Brain microvascular endothelial cell (primary cell): ENCODE measurements around the gene SYVN1.

ENCODE experiments used
- DNase-seq: peaks from one replicate; pipeline ENCODE4 v3.0.0-alpha.2; 2020
- H3K27ac ChIP-seq: fragments of 250-450 bp; sonication (Bioruptor Pico); 2 replicates; pipeline ENCODE4 v1.5.1; 2020; ENCODE audit warnings: mild to moderate bottlenecking, moderate library complexity
- H3K27me3 ChIP-seq: fragments of 250-450 bp; sonication (Bioruptor Pico); replicated peaks from 2 replicates; pipeline ENCODE4 v1.5.1; 2020; ENCODE audit warnings: mild to moderate bottlenecking
- H3K36me3 ChIP-seq: fragments of 250-450 bp; sonication (Bioruptor Pico); replicated peaks from 2 replicates; pipeline ENCODE4 v1.5.1; 2020; ENCODE audit warnings: mild to moderate bottlenecking
- H3K4me3 ChIP-seq: 2 replicates; pipeline ENCODE4 v1.5.1; 2011; ENCODE audit warnings: low read depth, mild to moderate bottlenecking, control low read depth, low read length, moderate library complexity
- in situ Hi-C: cut with HindIII; loops from 2 replicates; pipeline ENCODE4 v1.10.0; 2017; ENCODE audit warnings: low sequenced_read_pairs, low pct_ligation_motif_present
- TF ChIP-seq, protein P1 (sequence below): IDR thresholded peaks from 2 replicates; pipeline ENCODE4 v1.5.1; 2011; ENCODE audit warnings: low read depth, mild to moderate bottlenecking, moderate library complexity, low read length, control low read depth, inconsistent platforms; ENCODE audit errors: missing control alignments

Gene SYVN1

GRCh38 chr11:65095427-65095826 lies 38.9 kb downstream of the SYVN1 start:
- H3K4me3 ChIP-seq: peak overlapping the region; percentile 79
- TF ChIP-seq, protein P1, sequence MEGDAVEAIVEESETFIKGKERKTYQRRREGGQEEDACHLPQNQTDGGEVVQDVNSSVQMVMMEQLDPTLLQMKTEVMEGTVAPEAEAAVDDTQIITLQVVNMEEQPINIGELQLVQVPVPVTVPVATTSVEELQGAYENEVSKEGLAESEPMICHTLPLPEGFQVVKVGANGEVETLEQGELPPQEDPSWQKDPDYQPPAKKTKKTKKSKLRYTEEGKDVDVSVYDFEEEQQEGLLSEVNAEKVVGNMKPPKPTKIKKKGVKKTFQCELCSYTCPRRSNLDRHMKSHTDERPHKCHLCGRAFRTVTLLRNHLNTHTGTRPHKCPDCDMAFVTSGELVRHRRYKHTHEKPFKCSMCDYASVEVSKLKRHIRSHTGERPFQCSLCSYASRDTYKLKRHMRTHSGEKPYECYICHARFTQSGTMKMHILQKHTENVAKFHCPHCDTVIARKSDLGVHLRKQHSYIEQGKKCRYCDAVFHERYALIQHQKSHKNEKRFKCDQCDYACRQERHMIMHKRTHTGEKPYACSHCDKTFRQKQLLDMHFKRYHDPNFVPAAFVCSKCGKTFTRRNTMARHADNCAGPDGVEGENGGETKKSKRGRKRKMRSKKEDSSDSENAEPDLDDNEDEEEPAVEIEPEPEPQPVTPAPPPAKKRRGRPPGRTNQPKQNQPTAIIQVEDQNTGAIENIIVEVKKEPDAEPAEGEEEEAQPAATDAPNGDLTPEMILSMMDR: no peak

GRCh38 chr11:65090628-65091027 lies 43.7 kb downstream of the SYVN1 start:
- TF ChIP-seq, protein P1: no peak
- Histone ChIP-seq H3K36me3 (peaks cover 22% of the 10 kb centered on the region), H3K27ac (no peak overlapping the region), H3K27me3 (no peaks in the 10 kb centered on the region), H3K4me3 (no peak overlapping the region)
- in situ Hi-C loops: no loop called here
- DNase-seq: no peak

More at GRCh38 chr11:65095427-65095826, 38.9 kb downstream of the SYVN1 start:
- Histone ChIP-seq H3K27ac (no peak overlapping the region), H3K27me3 (no peaks in the 10 kb centered on the region), H3K36me3 (no peaks in the 10 kb centered on the region)
- in situ Hi-C loops: no loop called here
- DNase-seq: no peak

DNA sequence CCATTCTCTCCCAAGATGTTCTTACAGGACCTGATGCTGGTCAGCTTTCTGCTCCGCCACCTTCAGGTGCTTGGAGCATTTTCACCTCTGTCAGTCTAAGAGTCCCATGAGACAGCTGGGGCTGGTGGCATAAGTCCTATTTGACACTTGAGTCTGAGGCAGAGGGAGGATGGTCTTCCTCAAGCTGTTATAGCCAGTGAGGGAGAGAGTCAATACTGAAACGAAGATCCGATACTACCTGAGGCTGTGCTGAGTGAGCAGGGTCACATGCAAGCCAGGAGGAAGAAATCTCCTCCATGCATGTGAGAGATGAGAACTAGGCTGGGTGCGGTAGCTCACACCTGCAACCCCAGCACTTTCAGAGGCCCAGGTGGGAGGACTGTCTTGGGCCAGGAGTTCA lies 44.7 kb downstream of the SYVN1 start:
- TF ChIP-seq, protein P1: no peak
- in situ Hi-C loops: no loop called here

DNA sequence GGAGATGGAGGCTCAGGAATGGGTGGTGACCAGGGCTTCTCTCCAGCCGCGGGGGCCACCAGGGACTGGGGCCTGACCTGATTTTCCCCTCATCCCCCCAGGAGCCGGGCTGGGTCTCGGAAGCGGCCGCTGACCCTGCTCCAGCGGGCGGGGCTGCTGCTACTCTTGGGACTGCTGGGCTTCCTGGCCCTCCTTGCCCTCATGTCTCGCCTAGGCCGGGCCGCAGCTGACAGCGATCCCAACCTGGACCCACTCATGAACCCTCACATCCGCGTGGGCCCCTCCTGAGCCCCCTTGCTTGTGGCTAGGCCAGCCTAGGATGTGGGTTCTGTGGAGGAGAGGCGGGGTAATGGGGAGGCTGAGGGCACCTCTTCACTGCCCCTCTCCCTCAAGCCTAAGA lies 46.5 kb downstream of the SYVN1 start:
- Histone ChIP-seq H3K27me3 (no peaks in the 10 kb centered on the region), H3K4me3 (no peak overlapping the region), H3K36me3 (peaks cover 22% of the 10 kb centered on the region), H3K27ac (no peak overlapping the region)
- no peak for DNase-seq
- in situ Hi-C loops: no loop called here
- TF ChIP-seq, protein P1: no peak

More for the DNA sequence above, 44.7 kb downstream of the SYVN1 start:
- DNase-seq: no peak
- H3K27me3 ChIP-seq: no peaks in the 10 kb centered on the region
- peaks cover 22% of the 10 kb centered on the region for H3K36me3 ChIP-seq
- no peak overlapping the region for H3K4me3 ChIP-seq
- H3K27ac ChIP-seq: no peak overlapping the region

GRCh38 chr11:65087216-65087615 lies 47.1 kb downstream of the SYVN1 start:
- no peak overlapping the region for H3K27ac ChIP-seq
- no peaks in the 10 kb centered on the region for H3K27me3 ChIP-seq
- no peak for DNase-seq
- TF ChIP-seq, protein P1: no peak
- H3K36me3 ChIP-seq: peaks cover 22% of the 10 kb centered on the region
- no peak overlapping the region for H3K4me3 ChIP-seq
- in situ Hi-C loops: no loop called here

- Histone ChIP-seq H3K27ac (no peak overlapping the region), H3K4me3 (no peak overlapping the region), H3K36me3 (peaks cover 22% of the 10 kb centered on the region), H3K27me3 (no peaks in the 10 kb centered on the region)
- DNase-seq: no peak
- TF ChIP-seq, protein P1: no peak
- in situ Hi-C loops: no loop called here
Observed at GRCh38 chr11:65086809-65087208, 47.5 kb downstream of the SYVN1 start.
